GM18868 (cell line): ENCODE measurements around the gene MRPL36.
A peak's percentile ranks its signal among the peaks of the same experiment; 100 is the strongest.

Experiments
- ATAC-seq: cut with Tn5 transposase; IDR thresholded peaks from one replicate; pipeline ENCODE4 v1.9.1; 2021; ENCODE audit warnings: mild to moderate bottlenecking, moderate library complexity; ENCODE audit not compliant: unreplicated experiment

Gene MRPL36

DNA sequence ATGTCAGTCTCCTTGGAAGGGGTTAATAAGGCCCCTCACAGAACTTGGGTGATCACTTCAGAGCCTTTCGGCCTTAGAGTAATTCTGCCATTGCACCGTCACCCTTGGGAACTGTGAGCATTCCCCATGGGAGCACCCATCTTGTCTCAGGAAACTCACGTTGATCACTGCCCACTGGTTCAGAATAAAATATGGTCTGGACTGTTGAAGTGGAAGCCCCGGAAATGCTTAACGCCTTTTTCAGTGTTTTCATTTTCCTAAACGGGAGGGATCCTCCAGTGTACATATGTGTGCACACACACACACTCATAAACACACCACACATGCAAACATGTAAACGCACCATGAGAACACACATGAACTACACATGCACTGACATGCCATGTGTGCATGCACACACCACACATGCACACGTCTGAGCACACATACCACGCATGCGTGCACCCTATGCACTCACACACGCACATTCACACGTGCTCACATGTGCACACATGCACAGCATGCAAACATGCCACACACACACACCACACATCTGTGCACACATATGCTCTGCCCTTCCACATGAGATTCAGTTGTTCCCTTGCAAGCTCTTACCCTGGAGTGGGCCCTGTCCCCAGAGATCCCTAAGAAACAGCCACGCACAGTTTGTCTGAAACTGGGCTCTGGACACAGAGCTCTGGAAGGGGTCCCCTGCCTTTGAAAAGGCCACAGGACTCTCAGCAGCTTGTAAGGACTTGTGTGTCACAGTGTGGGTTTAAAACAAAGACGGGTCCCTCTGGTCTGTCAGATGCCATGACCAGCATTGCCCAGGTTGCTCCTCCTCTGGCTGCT lies 17.0 kb downstream of the MRPL36 start:
- no peak for ATAC-seq

DNA sequence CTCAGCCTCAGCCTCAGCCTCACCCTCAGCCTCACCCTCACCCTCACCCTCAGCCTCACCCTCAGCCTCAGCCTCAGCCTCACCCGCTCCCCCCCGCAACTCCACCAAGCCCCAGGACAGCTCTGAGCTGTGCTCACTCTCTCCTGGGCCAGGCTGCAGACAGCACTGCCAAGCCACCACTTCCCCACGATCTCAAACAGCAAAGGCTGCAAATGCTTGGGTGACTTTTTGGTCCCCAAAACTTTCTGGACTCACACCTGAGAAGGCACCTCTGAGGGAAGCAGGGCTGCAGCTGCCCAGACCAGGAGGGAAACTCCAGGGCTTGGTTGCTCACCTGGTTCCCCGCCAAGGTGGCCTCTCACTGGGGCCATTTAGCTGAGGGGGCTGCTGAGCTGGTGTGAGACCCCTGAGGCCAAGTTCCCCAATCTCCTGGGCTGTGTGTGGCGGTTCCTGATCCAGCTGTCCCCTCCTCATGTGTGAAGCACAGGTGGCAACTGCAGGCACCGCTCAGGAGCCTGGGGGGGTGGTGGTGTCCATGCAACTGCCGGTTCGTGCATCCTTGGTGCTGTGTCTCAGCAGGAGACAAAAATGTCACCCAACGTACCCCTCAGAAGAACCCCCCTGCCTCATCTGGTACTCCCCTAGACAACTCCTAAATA lies 17.8 kb downstream of the MRPL36 start:
- ATAC-seq: no peak

DNA sequence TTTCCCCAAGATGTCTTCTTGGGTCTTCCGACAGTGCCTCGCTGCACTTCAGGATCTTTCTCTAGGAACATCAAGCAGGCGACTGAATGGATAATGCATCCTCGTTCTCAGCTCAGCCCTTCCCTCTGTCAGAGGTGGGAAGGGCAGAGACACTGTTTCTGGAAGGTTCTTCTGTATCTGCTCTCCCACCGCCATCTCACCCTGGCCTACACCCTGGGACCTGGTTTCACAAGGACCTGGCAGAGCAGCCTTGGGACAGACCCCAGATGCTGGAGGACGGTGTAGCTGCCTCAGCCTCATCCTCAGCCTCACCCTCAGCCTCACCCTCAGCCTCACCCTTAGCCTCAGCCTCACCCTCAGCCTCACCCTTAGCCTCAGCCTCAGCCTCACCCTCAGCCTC lies 18.5 kb downstream of the MRPL36 start:
- no peak for ATAC-seq

DNA sequence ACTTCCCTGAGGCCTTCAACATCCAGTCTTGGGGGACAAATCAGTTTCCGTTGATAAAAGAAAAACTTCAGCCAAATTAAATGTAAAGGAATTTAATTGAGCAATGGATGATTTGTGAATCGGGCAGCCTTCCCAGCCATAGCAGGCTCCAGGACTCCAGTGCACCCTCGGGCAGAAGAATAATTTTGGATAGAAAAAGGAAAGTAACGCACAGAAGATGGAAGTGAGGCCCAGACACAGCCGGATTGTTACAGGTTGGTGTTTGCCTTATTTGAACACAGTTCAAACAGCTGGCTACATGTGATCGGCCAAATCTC lies 19.1 kb downstream of the MRPL36 start:
- no peak for ATAC-seq

DNA sequence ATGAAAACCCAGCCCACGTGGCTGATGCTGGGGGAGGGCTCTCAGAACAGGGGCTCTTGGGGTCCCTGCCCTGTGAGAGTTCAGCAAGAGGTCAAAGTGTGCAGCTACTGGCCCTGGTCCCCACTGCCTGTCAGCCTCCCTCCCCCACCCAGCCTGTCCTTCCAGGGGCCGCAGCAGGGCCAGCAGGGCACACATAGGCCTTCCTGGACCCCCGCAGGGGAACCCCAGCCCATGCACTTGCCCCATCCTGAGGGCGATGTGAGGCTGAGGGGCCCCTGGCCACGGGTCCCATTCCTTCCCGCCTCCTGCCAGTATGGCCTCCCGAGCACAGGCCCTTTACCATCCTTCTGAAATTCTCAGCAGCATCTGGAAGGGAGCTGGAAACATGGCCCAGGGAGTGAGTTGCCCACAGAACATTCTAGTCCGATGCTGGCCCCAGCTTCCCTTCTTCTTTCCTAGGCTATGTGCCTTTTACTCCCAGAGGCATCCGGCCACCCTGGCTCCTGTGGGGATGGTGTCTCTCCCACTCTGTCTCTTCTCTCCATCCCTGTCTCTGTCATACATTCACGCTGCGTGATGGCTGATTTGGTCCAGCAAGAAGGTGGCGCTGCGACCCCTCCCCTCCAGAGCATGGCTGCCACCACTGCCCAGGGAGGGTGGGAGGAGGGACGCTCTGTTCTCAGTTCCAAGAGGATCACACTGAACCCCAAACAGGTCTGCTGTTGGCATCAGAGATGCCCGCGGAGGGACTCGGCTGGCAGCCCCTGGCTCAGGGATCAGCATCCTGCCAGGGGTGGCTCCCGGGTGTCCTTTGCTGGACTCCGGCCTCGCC lies 19.6 kb downstream of the MRPL36 start:
- ATAC-seq: no peak

DNA sequence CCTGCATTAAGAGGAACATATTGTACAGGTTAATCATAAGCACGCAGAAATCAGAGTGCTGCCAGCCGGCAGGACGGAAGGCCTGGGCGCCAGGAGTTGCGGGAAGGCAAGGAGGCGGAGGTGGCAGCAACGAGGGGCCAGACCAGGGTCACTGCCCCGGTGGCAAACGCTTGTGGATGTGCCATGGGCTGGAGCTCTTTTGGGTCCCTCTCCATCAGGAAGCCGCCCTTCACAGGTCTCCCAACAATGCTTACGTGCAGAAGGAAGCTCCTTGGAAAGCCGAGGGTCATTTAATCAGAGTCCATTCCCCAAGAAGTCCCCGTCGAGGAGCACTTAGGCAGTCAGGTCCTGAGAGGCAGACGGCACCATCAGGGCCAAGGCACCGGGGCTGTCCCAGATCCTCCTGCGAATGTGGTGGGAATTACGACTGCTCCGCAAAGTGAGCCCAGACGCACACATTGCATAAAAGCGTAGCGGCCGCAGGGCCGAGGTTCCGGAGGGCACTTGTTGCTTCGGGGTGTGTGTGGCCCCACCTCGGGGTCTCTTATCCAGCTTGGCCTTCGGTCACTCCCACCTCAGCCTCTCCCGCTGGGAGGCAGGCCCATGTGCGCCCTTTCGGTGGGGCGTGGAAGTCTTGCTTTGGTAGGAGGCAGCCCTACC lies 20.5 kb downstream of the MRPL36 start:
- ATAC-seq: no peak

DNA sequence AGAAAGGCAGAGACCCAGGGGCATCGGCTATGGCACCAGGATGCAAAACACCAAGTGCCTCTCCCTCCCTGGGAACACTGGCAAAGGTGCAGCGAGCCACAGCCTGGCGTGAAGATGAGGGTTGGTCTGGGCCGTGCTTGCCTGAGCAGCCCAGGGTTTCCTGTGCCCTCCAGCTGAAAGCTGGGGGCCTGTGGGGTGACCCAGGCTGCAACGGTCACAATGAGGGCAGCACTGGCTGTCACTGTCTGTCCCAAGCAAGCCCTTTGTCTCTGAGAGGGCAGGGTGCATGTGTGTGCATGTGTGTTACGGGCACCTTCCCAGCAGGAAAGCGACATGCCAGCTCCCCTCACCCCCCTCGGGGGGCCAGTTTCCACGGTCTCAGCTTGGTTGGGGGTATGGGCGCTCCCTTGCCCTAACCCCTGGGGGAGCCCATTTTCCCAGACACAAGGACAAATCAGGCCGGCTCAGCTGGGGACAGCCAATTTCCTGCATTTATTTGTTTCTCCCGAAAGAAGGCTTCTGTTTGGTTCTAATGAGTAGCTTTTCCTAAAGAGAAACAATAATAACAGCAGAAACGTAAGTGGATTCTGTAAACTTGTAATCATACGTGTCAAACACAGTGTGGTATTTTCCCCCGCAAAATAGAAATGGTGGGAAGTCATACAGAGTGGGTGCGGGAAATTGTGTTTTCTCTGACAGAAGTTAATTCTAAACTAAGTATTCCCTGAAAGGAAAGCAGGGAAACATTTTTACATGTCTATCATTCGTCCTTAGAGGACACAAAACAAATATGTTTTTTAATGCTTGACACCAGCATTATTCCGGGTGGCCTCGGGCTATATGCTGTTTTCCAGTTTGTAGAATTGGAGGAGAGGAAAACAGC lies 21.3 kb downstream of the MRPL36 start:
- no peak for ATAC-seq

DNA sequence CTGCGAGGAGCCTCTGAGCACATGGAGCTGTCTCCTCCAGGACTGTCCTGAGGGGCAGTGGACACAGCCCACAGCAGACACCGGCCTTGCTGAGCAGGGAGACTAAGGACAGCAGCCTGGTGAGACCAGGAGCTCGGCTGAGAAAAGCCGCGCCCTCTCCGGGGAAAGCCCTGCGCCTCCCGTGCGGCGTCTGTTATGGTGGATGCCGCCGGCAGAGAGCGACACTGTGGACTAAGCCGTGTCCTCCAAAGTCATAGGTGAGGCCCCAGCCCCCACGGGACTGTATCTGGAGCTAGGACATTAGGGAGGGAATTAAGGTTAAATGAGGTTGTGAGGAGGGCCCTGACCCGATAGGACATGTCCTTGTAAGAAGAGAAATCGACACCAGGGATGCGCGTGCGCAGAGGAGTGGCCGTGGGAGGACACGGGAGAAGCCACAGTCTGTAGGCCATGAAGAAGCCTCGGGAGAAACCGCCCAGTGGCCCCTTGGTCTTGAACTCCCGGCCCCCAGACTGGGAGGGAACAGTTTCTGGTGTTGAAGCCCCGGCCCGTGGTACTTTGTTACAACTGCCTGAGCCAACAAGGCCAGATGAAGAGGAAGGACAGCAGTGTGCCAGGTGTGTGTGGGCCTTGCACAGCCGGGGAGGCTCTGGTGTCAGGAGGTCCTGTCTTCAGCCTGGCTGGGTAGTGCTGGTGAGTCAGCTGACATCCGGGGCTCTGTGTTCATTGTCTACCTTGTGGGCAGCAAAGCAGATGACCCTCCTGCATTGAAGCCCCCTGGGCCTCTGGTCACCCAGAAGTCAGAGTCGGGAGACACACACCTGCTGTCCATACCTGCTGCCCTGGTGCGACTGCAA lies 22.1 kb downstream of the MRPL36 start:
- ATAC-seq: no peak

DNA sequence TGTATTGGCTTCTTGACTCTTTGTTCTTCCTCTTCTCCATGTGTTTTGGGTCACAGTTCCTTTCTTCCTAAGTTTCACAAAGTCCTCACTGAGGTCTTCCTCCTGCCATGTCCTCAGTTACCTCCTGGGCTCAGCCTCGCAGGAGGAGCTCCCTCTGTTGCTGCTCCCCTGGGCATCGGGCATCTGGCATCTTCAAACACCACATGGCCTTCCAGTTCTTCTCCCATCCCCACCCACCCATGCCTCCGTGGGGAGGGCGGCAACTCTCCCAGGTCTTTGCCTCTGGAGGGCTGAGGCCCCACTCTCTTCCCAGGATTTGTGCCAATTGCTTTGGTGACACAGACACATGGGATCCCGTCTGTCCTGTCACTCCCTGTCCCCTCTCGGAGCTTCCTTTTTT lies 22.8 kb downstream of the MRPL36 start:
- no peak for ATAC-seq

DNA sequence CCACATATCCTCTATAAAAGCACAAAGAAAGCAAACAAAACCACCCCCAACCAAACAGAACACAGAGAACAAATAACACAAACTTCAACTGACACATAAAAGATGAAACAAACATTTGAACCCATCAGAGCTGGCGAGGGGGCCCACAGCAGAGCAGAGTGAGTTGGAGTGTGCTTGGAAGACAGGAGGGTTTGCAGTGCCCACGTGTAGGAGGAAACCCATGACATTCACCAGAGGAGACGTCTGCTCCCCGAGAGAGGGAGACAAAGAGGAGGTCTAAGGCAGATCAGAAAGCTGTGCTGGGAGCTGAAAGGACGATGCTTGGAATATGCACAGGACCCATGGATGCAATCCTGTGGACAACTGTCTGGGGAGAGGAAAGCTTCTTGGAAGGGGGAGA lies 27.0 kb downstream of the MRPL36 start:
- peak; percentile 76 for ATAC-seq

DNA sequence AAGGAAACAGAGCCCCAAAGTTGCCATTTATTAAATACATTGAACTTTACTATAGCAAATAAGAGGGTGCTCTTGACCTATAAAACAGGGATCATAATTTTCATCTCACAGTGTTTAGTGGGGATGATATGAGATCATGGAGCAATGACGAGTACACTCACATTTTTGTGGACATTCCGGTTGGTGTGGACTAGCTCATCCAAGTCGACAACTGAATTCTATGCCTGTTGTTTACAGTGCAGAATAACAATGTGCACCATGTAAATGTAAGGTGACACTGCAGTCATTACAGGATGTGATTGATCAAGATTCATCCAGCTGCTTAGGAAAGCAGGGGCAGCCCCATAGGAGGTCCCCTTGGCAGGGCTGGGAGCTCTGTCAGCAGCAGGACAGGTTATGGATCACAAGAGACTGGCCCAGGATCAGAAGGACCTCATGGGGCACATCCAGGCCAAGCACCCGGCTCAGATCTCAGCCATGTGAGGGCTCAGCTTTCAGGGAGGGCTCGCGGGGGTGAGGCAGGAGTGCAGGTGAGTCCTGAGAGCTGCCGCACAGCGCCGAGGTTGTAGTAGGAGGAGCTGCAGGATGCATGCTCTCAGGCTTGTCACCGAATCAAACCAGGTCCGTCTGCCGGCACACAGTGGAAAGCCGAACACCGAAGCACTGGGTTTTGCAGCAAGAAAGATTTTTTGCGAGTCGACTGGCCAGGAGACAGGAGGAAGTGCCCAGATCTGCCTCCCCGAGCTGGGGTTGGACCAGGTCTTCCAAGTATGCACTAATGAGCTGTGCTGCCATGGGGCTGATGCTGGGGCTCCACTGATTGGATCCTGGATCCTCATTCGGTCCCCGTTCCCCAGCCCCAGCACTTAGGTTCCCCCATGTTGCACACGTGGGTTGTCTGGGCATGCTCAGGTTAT lies 28.2 kb downstream of the MRPL36 start:
- ATAC-seq: no peak

DNA sequence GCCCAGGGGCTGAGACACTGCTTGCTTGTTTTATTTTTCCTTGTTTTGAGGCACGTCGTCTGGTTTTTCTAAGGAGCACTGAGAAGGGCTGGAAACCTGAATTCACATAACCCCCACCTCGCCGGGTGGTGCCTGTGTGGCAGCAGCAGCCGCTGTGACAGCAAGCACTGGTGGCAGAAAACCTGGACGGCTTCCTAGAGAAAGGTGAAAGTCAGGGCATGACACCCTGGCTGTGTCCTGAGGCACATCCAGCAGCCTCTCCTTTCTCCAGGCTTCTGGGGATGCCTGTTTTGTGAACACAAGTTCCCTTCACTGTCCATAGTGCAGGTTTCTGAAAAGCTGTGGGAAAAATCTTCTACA lies 29.2 kb downstream of the MRPL36 start:
- ATAC-seq: no peak

DNA sequence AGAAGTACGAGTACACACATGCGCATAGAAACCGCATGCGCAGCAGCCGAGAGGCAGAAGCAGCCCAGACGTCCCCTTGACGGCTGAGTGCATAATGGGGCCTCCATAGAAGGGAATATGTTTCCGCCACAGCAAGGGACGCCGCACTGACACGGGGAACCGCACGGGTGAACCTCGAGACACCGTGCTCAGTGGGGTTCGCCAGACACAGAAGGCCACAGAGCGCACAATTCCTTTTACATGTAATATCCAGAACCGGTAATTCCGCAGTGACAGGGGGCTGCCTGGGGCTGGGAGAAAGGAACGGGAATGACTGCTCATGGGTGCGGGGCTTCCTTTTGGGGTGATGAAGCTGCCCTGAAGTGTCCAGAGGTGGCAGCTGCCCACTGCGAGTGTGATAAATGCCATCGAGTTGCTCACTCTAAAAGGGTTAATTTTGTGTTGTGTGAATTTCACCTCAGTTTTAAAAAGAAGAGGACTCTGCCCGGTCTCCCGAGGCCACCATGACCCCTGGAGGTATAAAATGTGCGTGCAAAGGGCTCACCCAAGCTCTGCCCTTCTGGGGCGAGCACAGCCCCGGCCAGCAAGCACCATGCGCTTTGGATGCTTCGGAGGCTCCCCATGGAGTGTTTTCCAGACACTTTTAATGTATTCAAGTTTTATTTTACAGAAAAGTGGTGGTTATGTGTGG lies 29.7 kb downstream of the MRPL36 start:
- ATAC-seq: no peak

DNA sequence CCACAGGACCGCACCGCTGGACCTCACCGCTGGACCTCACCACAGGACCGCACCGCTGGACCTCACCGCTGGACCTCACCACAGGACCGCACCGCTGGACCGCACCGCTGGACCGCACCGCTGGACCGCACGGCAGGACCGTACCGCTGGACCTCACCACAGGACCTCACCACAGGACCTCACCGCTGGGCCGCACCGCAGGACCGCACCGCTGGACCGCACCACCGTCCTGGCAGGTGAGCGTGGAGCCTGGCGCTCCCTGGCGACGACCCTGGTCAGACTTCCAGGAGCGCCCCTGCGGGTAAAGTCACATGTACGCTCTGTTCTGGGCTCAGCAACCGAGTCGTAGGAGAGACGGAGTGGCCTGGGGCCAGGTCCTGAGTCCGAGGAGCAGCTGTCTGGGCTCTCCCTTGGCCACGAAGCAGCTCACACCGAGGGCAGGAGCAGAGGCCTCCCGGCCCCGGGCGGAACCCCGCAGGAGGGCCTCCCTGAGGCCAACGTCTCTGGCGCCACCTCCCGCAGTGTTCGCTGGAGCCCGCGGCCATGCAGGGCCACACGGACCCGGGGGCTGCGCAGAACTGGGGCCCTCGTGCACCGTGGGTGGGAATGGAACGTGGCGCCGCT lies 30.5 kb downstream of the MRPL36 start:
- ATAC-seq: no peak

DNA sequence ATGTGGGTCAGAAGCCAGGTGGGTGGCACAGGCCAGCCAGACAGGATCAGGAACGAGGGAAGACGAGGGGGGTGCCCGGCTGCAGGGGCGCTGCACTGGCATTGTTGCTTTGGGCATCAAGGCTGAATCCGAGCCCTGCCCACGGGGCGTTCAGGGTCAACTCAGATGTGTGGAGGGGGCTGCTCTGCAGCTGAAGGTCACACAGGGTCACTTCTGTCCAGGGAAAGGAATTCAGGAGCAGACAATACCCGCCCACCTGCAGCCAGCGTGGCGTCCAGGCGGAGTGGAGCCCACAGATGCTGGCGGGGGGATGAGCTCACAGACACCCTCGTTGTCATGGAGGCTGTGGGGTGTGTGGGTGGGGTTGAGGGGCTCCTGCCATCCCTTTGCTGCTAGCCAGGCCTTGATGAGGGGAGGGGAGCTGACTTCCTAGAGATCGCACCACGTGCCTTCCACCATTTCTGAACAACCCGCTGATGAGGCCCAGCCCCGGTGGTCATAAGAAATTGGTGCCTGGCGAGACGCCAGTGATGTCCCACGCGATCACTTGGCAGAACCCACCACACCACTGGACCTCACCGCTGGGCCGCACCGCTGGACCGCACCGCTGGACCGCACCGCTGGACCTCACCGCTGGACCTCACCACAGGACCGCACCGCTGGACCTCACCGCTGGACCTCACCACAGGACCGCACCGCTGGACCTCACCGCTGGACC lies 31.2 kb downstream of the MRPL36 start:
- ATAC-seq: no peak

DNA sequence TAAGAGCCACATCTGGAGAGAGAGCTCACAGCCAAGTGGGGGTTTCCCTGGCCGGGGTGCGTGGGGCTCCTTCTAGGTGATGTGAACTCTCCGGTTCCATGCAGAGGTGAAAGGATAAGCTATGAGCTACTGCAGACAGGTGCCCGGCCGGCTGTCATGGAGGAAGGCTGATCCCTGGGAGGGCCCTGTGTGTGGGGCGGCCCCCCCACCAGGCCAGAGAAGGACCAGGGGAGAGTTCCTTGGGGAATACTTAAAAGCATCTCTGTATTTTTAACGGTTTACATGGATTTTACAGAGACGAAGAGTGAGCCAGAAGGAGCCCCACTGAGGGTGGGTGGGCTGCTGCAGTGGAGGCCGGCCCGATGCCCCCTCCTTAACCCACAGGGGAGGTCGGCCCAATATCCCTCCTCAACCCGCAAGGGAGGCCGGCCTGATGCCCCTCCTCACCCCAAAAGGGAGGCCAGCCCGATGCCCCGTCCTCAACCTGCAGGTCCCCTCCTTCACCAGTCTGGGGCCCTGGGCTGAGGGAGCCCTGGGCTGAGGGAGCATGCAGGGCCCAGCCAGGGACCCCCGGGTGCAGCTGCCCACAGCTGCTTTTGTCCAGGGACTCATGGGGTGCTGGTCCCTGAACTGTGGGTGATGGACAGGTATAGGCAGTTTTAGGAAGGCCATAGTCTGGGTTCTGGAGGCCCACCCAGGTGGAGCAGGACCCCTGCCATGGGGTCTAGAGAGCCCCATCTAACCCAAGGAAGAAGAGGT lies 31.9 kb downstream of the MRPL36 start:
- peak; percentile 50 for ATAC-seq
